Measurements from ENCODE around the gene RHBDD3.

Gene RHBDD3

GRCh38 chr22:29305836-29306174 lies 38.0 kb upstream of the RHBDD3 start:
- DNase-seq (ENCODE audit: low read depth in 2 of 2) = no peak
- no peak for TF ChIP-seq CTCF (IDR thresholded peaks at IDR 0.05; ENCODE audit: low read depth, low read length)
- H3K4me3 ChIP-seq (replicated peaks in 1 of 2; ENCODE audit: low read depth in 2 of 2, low read length in 2 of 2) = no peak overlapping the region

- no peak for TF ChIP-seq CTCF (IDR thresholded peaks at IDR 0.05; ENCODE audit: low read depth, low read length)
- no peak for DNase-seq (ENCODE audit: low read depth in 2 of 2)
- no peak overlapping the region for H3K4me3 ChIP-seq (replicated peaks in 1 of 2; ENCODE audit: low read depth in 2 of 2, low read length in 2 of 2)
These were observed 35.1 kb upstream of the RHBDD3 start for GRCh38 chr22:29302681-29303465.

DNA sequence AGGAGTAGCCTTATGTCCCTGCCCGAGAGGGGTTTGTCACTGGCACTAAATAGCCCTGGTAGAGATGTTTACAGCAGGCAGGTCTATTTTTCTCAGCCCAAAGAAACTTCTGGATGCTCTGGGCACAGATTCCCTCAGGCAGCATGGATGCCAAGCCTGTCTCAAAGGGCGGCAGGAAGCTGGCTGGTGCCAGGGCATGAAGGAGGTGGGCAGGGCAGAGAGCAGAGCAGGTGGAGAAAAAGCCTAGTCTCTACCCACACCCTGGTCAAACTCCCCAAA lies 34.6 kb upstream of the RHBDD3 start:
- DNase-seq (ENCODE audit: low read depth in 2 of 2) = no peak
- H3K4me3 ChIP-seq (replicated peaks in 1 of 2; ENCODE audit: low read depth in 2 of 2, low read length in 2 of 2) = no peak overlapping the region
- no peak for TF ChIP-seq CTCF (IDR thresholded peaks at IDR 0.05; ENCODE audit: low read depth, low read length)

DNA sequence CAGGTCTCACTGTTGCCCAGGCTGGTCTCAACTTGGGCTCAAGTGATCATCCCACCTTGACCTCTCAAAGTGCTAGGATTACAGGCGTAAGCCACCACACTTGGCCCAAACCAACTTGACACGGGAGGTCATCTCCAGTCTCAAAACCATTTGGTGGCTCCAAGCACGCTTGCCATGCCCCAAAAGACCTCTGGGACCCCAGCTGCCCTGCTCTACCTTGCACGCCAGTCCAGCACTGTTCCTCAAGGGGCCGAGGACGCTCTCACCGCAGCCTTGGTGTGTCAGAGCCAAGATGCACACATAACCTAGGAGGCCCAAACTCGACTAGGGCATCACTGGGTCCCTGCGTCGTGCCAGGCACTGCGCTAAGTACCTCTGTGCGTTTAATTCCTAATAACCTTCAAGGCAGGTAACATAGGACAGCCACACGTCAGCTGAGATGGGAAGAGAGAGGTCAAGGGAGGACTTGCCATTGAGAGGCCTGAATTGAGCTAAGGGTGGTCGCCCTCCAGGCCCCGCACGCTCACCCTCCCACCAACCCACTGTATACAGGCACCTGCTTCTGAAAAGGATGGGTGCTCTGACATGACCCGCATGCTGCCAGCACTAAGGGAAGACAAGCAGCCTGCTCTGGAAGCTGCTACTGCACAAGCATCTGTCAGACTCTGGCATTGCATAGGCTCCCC lies 34.1 kb upstream of the RHBDD3 start:
- no peak for TF ChIP-seq CTCF (IDR thresholded peaks at IDR 0.05; ENCODE audit: low read depth, low read length)
- no peak overlapping the region for H3K4me3 ChIP-seq (replicated peaks in 1 of 2; ENCODE audit: low read depth in 2 of 2, low read length in 2 of 2)
- no peak for DNase-seq (ENCODE audit: low read depth in 2 of 2)

- no peak for TF ChIP-seq CTCF (IDR thresholded peaks at IDR 0.05; ENCODE audit: low read depth, low read length)
- H3K4me3 ChIP-seq (replicated peaks in 1 of 2; ENCODE audit: low read depth in 2 of 2, low read length in 2 of 2) = no peak overlapping the region
- no peak for DNase-seq (ENCODE audit: low read depth in 2 of 2)
These were observed 33.2 kb upstream of the RHBDD3 start for GRCh38 chr22:29300807-29301601.

- DNase-seq (ENCODE audit: low read depth in 2 of 2) = no peak
- TF ChIP-seq CTCF (IDR thresholded peaks at IDR 0.05; ENCODE audit: low read depth, low read length) = no peak
- no peak overlapping the region for H3K4me3 ChIP-seq (replicated peaks in 1 of 2; ENCODE audit: low read depth in 2 of 2, low read length in 2 of 2)
These were observed 32.7 kb upstream of the RHBDD3 start for GRCh38 chr22:29300467-29300806.
